ENCODE measurements around the gene HOXC9.

Gene HOXC9

DNA sequence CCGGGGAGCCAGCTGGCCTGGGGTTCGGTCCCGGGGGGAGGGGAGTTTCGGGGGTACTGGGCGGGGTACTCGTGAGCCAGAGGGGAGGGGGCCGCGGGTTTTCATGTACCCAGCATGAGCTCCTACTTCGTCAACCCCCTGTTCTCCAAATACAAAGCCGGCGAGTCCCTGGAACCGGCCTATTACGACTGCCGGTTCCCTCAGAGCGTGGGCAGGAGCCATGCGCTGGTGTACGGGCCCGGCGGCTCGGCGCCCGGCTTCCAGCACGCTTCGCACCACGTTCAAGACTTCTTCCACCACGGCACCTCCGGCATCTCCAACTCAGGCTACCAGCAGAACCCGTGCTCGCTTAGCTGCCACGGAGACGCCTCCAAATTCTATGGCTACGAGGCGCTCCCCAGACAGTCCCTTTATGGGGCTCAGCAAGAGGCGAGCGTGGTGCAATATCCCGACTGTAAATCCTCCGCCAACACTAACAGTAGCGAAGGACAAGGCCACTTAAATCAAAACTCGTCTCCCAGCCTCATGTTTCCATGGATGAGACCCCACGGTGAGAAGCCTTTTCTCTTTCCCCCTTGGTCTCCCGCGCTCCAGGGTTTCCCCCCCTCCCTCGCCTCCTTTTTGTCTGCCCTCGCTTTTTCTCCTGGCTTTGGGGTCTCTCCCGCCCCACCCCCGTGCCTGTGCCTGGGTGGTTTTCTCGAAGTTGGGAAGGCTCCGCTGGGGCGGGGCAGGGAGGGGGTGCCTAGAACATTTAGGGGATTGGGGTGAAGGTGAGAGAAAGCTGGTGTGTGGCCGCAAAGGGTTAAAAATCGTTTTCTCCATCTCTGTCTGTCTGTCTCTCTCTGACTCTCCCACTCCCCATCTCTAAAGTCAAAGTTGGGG, 9.5 kb downstream of the HOXC9 start:
- TF ChIP-seq, protein P1, sequence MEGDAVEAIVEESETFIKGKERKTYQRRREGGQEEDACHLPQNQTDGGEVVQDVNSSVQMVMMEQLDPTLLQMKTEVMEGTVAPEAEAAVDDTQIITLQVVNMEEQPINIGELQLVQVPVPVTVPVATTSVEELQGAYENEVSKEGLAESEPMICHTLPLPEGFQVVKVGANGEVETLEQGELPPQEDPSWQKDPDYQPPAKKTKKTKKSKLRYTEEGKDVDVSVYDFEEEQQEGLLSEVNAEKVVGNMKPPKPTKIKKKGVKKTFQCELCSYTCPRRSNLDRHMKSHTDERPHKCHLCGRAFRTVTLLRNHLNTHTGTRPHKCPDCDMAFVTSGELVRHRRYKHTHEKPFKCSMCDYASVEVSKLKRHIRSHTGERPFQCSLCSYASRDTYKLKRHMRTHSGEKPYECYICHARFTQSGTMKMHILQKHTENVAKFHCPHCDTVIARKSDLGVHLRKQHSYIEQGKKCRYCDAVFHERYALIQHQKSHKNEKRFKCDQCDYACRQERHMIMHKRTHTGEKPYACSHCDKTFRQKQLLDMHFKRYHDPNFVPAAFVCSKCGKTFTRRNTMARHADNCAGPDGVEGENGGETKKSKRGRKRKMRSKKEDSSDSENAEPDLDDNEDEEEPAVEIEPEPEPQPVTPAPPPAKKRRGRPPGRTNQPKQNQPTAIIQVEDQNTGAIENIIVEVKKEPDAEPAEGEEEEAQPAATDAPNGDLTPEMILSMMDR (IDR thresholded peaks at IDR 0.05; ENCODE audit: low read length) = no peak
- TF ChIP-seq EZH2 (IDR thresholded peaks at IDR 0.05; ENCODE audit: borderline replicate concordance, low read length) = no peak
- H3K27me3 ChIP-seq (ENCODE audit: insufficient read depth, low read length) = peaks cover 10% of the 10 kb centered on the region; the same call in 1 of the 2 replicates
- H3K9me3 ChIP-seq (ENCODE audit: low read length) = no peaks in the 10 kb centered on the region
- H4K20me1 ChIP-seq (ENCODE audit: insufficient read depth, low read length) = no peaks in the 10 kb centered on the region
- H3K4me3 ChIP-seq (ENCODE audit: low read depth, low read length, poor library complexity, severe bottlenecking) = no peak overlapping the region
- H3K9ac ChIP-seq (ENCODE audit: low read length) = no peak overlapping the region
- no peak overlapping the region for H3K27ac ChIP-seq (ENCODE audit: low read depth, low read length, poor library complexity, severe bottlenecking)
- no peaks in the 10 kb centered on the region for H3K9me2 ChIP-seq (ENCODE audit: low read depth, low read length)
- H3K4me1 ChIP-seq (ENCODE audit: insufficient read depth, low read length, severe bottlenecking) = peaks cover 6% of the 10 kb centered on the region
- no peaks in the 10 kb centered on the region for H3K36me3 ChIP-seq (ENCODE audit: insufficient read depth, low read length)
- H2AFZ ChIP-seq (ENCODE audit: low read length) = no peak overlapping the region
- H3F3A ChIP-seq (ENCODE audit: insufficient read depth, low read length) = no peaks in the 10 kb centered on the region
- H3K79me2 ChIP-seq (ENCODE audit: insufficient read depth, low read length) = no peaks in the 10 kb centered on the region
- no peak overlapping the region; the same call in 1 of the 2 replicates for H3K4me2 ChIP-seq (ENCODE audit: low read length)

GRCh38 chr12:54010053-54010971, 10.4 kb downstream of the HOXC9 start:
- Histone ChIP-seq H3K36me3 (ENCODE audit: insufficient read depth, low read length) (no peaks in the 10 kb centered on the region), H3F3A (ENCODE audit: insufficient read depth, low read length) (no peaks in the 10 kb centered on the region), H3K79me2 (ENCODE audit: insufficient read depth, low read length) (no peaks in the 10 kb centered on the region), H3K4me2 (ENCODE audit: low read length) (no peak overlapping the region), H3K4me3 (ENCODE audit: low read depth, low read length, poor library complexity, severe bottlenecking) (no peak overlapping the region), H3K4me1 (ENCODE audit: insufficient read depth, low read length, severe bottlenecking) (peaks cover 6% of the 10 kb centered on the region), H3K27ac (ENCODE audit: low read depth, low read length, poor library complexity, severe bottlenecking) (no peak overlapping the region), H3K27me3 (ENCODE audit: insufficient read depth, low read length) (peaks cover 10% of the 10 kb centered on the region; the same call in 1 of the 2 replicates), H2AFZ (ENCODE audit: low read length) (no peak overlapping the region), H3K9me3 (ENCODE audit: low read length) (no peaks in the 10 kb centered on the region), H3K9ac (ENCODE audit: low read length) (no peak overlapping the region), H3K9me2 (ENCODE audit: low read depth, low read length) (no peaks in the 10 kb centered on the region), H4K20me1 (ENCODE audit: insufficient read depth, low read length) (no peaks in the 10 kb centered on the region)
- TF ChIP-seq EZH2 (IDR thresholded peaks at IDR 0.05; ENCODE audit: borderline replicate concordance, low read length) = no peak
- TF ChIP-seq, protein P1 (IDR thresholded peaks at IDR 0.05; ENCODE audit: low read length) = no peak

DNA sequence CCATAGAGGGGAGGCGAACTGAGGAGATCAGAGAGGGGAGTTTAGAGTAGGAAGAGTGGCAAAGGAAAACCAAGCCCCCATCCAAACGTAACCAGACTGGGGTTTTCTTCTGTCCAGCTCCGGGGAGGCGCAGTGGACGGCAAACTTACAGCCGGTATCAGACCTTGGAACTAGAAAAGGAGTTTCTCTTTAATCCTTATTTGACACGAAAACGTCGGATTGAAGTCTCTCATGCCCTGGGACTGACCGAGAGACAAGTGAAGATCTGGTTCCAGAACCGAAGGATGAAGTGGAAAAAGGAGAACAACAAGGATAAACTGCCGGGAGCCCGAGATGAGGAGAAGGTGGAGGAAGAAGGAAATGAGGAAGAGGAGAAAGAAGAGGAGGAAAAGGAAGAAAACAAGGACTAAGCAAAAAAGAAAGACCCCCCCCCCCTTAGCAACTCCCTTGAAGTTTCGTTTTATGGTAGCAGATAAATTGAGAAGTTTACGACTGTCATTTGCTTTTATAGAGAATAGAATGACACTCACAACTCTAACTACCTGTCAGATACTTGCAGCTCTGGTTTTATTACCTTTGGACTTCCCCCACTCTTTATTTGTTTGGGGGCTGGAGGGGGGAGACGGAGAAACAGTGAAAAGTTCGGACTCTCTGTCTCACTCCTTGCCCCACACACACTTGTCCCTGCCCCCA, 11.2 kb downstream of the HOXC9 start:
- H3K27ac ChIP-seq (ENCODE audit: low read depth, low read length, poor library complexity, severe bottlenecking) = no peak overlapping the region
- H3K9me2 ChIP-seq (ENCODE audit: low read depth, low read length) = no peaks in the 10 kb centered on the region
- no peak overlapping the region for H3K9ac ChIP-seq (ENCODE audit: low read length)
- H3K36me3 ChIP-seq (ENCODE audit: insufficient read depth, low read length) = no peaks in the 10 kb centered on the region
- peaks cover 5% of the 10 kb centered on the region for H3K4me1 ChIP-seq (ENCODE audit: insufficient read depth, low read length, severe bottlenecking)
- H4K20me1 ChIP-seq (ENCODE audit: insufficient read depth, low read length) = no peaks in the 10 kb centered on the region
- H2AFZ ChIP-seq (ENCODE audit: low read length) = no peak overlapping the region
- no peak overlapping the region; the same call in 1 of the 2 replicates for H3K4me2 ChIP-seq (ENCODE audit: low read length)
- H3K79me2 ChIP-seq (ENCODE audit: insufficient read depth, low read length) = no peaks in the 10 kb centered on the region
- TF ChIP-seq, protein P1 (IDR thresholded peaks at IDR 0.05; ENCODE audit: low read length) = no peak
- no peak for TF ChIP-seq EZH2 (IDR thresholded peaks at IDR 0.05; ENCODE audit: borderline replicate concordance, low read length)
- no peak overlapping the region for H3K4me3 ChIP-seq (ENCODE audit: low read depth, low read length, poor library complexity, severe bottlenecking)
- H3F3A ChIP-seq (ENCODE audit: insufficient read depth, low read length) = no peaks in the 10 kb centered on the region
- H3K9me3 ChIP-seq (ENCODE audit: low read length) = no peaks in the 10 kb centered on the region
- H3K27me3 ChIP-seq (ENCODE audit: insufficient read depth, low read length) = peaks cover 10% of the 10 kb centered on the region; the same call in 1 of the 2 replicates

Measured in OCI-LY1 (cell line).